GM12892 (cell line): ENCODE data around the gene MANBA.

ENCODE experiments used
- POLR2A ChIP-seq: IDR thresholded peaks from 2 replicates; pipeline ENCODE4 v1.6.1; 2011; ENCODE audit warnings: low read depth, low read length, control low read depth
- POLR2AphosphoS5 ChIP-seq: IDR thresholded peaks from 2 replicates; pipeline ENCODE4 v1.6.1; 2011; ENCODE audit warnings: low read depth, low read length, control low read depth

GRCh38 chr4:102759831-102760644, 730 bp downstream of the MANBA start:
- TF ChIP-seq POLR2AphosphoS5 (no peak), POLR2A (no peak)
